ENCODE data around the gene BTBD8.

The BTBD8 gene

DNA sequence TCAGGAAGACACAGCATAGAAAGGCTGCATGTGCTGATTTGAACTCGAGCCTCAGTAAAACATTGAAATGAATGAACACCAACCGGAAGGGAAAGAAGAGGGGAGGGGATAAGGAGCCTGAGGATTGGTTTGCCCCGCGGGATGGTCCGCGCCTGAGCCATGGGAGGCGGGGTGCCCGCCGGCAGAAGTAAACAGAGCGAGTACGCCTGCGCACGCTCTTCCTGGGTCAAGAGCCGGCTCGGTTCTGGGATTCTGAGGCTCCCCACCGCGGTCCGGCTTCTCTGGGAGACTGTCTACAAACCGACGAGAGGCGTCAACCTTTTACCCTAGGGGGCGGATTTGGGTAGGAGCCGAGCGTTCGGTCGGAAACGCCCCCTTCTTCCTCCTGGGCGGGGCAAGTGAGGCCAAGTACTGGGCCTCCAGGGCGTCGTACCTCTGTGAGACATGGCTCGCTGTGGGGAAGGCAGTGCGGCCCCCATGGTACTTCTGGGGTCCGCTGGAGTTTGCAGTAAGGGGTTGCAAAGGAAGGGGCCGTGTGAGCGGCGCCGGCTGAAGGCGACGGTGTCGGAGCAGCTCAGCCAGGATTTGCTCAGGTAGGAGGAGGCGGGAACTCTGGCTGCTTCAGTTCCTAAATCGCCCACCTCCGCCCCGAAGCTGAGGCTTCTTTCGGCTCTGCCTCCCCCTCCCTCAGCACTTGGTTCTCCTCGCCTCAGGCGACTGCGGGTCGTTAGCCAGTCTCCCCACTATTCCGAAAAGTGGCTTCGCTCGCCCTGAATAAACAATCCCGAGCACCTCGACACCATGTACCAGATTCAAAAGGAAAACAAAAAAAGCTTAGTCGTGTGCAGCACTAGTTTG lies at the start of gene BTBD8:
Gene BTBD8 (plus strand): TSS at position 218 of the 858 bp plus-strand sequence. CDS start 227 bp downstream, at position 445.
- peaks cover 3% of the 10 kb centered on the region for H3K4me1 ChIP-seq (ENCODE audit: insufficient read depth, low read length)
- no peaks in the 10 kb centered on the region for H3K27me3 ChIP-seq (ENCODE audit: insufficient read depth, low read length)
- H3K36me3 ChIP-seq (ENCODE audit: insufficient read depth, low read length): no peaks in the 10 kb centered on the region
- H2AFZ ChIP-seq (ENCODE audit: low read depth, low read length): peak within 1 kb of the TSS; percentile 96
- peak within 1 kb of the TSS; percentile 68 for H3K4me3 ChIP-seq (ENCODE audit: low read length)
- H3K9me3 ChIP-seq (ENCODE audit: low read length): peaks cover 3% of the 10 kb centered on the region

DNA sequence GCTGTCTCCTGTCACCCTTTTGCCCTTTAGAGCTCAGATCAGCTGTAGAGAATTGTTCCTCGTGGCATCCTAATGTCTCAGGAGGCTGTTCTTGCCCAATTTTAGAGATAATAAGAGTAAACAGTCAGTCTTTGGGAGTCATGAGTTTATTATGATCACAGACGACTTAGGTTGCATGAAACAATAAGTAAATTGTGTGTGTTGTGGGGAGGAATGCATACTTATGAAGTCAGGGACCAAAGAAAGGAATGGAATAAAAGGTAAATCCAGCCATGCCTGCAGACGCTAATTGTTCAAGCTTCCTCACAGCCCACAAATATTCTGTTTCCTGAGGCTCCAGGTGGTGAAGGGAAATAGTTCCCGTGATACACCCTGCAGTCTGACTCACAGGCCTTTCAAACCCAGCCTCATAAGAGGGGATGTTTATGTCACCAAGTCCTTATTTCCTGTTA lies 49.5 kb upstream of the BTBD8 start:
- Histone ChIP-seq H3K27me3 (ENCODE audit: insufficient read depth, low read length) (no peaks in the 10 kb centered on the region), H3K36me3 (ENCODE audit: insufficient read depth, low read length) (no peaks in the 10 kb centered on the region), H2AFZ (ENCODE audit: low read depth, low read length) (peak overlapping the region; percentile 77), H3K4me1 (ENCODE audit: insufficient read depth, low read length) (peaks cover 9% of the 10 kb centered on the region), H3K9me3 (ENCODE audit: low read length) (no peaks in the 10 kb centered on the region), H3K4me3 (ENCODE audit: low read length) (peak overlapping the region; percentile 59)

DNA sequence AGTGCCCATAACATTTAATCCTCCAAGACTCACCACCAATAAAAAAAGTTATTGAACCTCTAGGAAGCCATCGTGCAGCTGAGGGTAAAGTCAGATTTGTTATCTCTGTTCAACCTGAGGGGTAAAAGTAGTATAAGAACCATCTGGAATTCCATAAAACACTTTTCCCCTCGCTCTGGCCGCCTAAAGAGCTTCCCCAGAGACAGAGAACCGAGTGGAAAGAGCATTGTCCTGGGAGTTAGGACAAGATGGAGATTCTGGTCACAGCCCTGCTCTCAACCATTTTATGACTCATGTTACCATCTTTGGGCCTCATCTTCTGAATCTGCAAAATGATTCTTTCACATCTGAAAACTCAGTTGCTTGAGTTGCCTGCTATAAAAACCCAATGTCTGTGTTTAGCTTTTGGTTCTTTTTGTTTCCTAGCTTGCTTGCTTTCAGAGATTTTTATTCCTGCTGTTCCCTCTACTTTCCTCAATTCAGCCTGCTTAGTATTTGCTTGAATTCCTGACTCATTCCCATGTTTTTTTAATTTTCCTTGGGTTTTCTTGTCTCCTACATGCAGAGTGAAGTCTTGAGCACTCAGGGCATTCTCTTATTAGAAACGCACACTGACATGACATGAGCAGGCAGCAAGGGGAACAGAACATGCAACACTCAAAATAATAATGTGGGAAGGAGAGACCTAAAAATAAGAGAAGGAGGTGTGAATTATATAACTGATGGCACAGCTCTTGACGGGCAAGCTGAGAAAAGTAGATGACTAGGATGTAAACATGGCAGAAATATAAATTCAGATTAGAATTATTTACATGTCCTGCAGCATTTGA lies 48.6 kb upstream of the BTBD8 start:
- Histone ChIP-seq H2AFZ (ENCODE audit: low read depth, low read length) (peak overlapping the region; percentile 77), H3K4me3 (ENCODE audit: low read length) (no peak overlapping the region), H3K36me3 (ENCODE audit: insufficient read depth, low read length) (no peaks in the 10 kb centered on the region), H3K27me3 (ENCODE audit: insufficient read depth, low read length) (no peaks in the 10 kb centered on the region), H3K9me3 (ENCODE audit: low read length) (no peaks in the 10 kb centered on the region), H3K4me1 (ENCODE audit: insufficient read depth, low read length) (peaks cover 14% of the 10 kb centered on the region)

DNA sequence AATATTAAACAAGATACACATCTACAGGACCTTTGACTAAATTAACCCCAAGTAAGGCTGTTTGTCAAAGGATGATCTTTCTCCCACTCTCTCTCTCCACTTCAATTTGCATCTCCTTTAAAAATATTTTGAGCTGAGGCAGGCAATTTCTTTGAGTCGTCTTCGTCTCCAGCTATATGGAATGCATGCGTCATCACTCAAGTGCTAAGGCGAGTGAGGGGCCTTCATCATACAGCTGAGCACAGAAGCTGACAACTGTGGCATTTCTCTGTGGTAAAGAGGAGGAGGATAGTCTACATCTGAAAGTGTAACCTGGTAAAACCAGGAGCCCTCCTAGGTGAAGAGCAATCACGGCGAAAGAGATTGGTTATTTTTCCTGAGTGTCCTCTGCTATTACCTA lies 42.7 kb upstream of the BTBD8 start:
- Histone ChIP-seq H2AFZ (ENCODE audit: low read depth, low read length) (peak overlapping the region; percentile 12), H3K36me3 (ENCODE audit: insufficient read depth, low read length) (no peaks in the 10 kb centered on the region), H3K9me3 (ENCODE audit: low read length) (no peaks in the 10 kb centered on the region), H3K4me1 (ENCODE audit: insufficient read depth, low read length) (peaks cover 27% of the 10 kb centered on the region), H3K4me3 (ENCODE audit: low read length) (peak overlapping the region; percentile 12), H3K27me3 (ENCODE audit: insufficient read depth, low read length) (no peaks in the 10 kb centered on the region)

DNA sequence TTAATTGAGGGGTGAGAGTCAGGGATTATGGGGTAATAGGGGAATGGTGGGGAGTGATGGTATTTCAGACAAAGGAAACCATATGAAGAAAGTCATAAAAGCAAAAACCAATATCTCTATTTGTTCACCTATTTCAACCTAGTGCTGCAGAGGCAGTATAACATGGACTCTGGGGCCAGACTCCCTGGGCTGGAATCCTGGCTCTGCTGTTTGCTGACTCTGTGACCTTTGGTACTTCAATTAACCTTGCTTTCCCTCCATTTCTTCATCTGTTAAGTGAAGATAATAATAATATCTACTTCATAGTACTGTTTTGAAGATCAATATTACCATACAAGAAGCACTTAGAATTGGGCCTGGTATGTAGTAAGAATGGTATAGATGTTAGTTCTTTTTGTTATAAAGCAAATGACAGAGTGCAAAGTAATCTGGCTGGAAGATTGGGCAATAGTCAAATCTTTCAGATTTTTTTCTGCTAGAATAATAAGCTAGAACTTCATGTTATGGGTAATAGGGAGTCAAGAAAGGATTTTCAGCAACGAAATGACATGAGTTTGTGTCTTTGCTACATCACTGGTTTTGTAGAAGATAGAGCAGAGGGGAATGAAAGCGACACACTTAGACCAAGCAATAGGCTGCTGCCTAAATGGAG lies 41.3 kb upstream of the BTBD8 start:
- Histone ChIP-seq H3K4me3 (ENCODE audit: low read length) (no peak overlapping the region), H3K36me3 (ENCODE audit: insufficient read depth, low read length) (no peaks in the 10 kb centered on the region), H2AFZ (ENCODE audit: low read depth, low read length) (no peak overlapping the region), H3K4me1 (ENCODE audit: insufficient read depth, low read length) (peaks cover 27% of the 10 kb centered on the region), H3K9me3 (ENCODE audit: low read length) (no peaks in the 10 kb centered on the region), H3K27me3 (ENCODE audit: insufficient read depth, low read length) (no peaks in the 10 kb centered on the region)

DNA sequence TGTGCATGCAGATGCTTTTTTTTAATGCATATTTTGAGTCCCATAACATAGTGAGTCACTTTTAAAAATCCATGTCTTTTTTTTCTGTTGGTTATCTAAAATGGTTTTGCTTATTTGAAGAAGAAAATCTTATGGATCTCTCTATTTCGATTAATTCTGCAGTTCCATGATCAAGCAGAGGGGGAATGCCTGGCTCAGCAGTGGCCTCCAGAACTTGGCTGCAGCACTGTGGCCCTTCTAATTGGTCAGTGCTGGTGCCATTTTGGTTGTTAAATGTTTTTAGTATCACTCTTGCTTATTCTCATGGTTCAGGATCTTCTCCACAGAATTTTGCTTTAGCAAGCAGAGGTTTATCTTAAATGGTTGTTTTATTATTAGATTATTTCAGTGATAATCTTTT lies 39.2 kb upstream of the BTBD8 start:
- Histone ChIP-seq H2AFZ (ENCODE audit: low read depth, low read length) (no peak overlapping the region), H3K9me3 (ENCODE audit: low read length) (no peaks in the 10 kb centered on the region), H3K27me3 (ENCODE audit: insufficient read depth, low read length) (no peaks in the 10 kb centered on the region), H3K4me3 (ENCODE audit: low read length) (no peak overlapping the region), H3K36me3 (ENCODE audit: insufficient read depth, low read length) (no peaks in the 10 kb centered on the region), H3K4me1 (ENCODE audit: insufficient read depth, low read length) (peaks cover 27% of the 10 kb centered on the region)

DNA sequence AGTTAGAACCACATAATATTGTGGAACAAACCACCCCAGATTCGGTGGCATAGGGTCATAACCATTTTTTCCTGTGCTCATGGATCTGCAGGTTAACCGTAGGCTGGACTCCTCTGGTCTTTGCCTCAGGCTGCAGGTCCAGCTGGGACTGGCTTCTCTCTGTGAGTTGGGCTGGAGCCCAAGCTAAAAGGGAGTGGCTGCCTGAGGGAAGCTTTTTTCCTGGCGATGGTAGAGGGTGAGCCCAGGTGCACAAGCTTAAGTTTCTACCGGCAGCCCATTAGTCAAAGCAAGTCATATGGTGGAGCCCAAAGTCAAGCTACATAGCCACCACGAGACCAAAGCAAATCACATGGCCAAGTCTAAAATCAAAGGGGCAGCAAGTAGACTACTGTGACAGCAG lies 36.5 kb upstream of the BTBD8 start:
- no peak overlapping the region for H2AFZ ChIP-seq (ENCODE audit: low read depth, low read length)
- H3K36me3 ChIP-seq (ENCODE audit: insufficient read depth, low read length): no peaks in the 10 kb centered on the region
- H3K4me1 ChIP-seq (ENCODE audit: insufficient read depth, low read length): peaks cover 3% of the 10 kb centered on the region
- no peak overlapping the region for H3K4me3 ChIP-seq (ENCODE audit: low read length)
- no peaks in the 10 kb centered on the region for H3K27me3 ChIP-seq (ENCODE audit: insufficient read depth, low read length)
- H3K9me3 ChIP-seq (ENCODE audit: low read length): no peaks in the 10 kb centered on the region

DNA sequence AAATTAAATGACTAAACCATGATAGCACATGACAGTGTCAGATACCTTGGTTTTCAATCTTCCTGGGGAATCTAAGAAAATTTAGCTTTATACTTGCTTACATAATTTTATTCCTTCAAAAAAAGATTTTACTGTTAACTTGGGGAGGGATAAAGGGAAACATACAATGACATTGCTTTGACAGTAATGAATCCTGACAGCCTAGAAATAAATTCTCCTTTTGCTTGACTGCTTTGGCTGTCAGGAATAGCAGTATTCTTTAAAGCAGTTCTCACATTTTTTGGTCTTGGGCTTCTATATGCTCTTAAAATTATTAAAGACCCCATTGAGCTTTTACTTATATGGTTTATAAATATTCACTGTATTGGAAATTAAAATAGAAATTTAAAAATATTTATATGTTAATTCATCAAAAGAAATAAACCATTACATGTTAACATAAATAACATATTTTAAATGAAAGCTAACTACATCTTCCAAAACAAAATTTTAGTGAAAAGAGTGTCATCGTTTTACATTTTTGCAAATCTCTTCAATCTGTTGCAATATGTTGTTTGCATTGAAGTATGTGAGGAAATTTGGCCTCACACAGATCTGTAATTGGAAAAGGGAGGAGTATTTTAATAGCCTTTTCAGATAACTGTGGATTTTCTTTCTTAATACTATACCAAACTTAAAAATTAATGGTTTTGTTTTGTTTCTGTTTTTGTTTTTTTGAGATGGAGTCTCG lies 34.2 kb upstream of the BTBD8 start:
- Histone ChIP-seq H2AFZ (ENCODE audit: low read depth, low read length) (no peak overlapping the region), H3K4me1 (ENCODE audit: insufficient read depth, low read length) (no peaks in the 10 kb centered on the region), H3K9me3 (ENCODE audit: low read length) (no peaks in the 10 kb centered on the region), H3K36me3 (ENCODE audit: insufficient read depth, low read length) (no peaks in the 10 kb centered on the region), H3K4me3 (ENCODE audit: low read length) (no peak overlapping the region), H3K27me3 (ENCODE audit: insufficient read depth, low read length) (no peaks in the 10 kb centered on the region)

DNA sequence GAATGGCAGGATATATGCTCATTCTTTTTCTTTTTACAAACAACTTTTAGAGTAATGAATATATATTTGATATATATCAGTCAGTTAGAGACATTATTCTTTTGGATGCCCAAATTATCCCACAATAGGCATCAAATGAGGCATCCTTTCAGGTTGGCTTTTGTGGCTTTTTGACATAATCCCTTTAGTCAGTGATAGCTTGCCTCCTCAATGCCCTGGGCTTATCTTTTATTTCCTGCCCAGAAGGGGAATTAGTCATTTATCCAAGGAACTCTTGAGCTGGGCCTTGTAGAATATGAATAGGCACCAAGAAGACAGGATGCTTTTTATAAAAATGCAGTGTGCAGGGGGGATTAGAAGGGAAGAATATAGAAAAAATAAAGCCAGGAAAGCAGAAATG lies 28.2 kb upstream of the BTBD8 start:
- H3K4me3 ChIP-seq (ENCODE audit: low read length): no peak overlapping the region
- no peaks in the 10 kb centered on the region for H3K36me3 ChIP-seq (ENCODE audit: insufficient read depth, low read length)
- no peak overlapping the region for H2AFZ ChIP-seq (ENCODE audit: low read depth, low read length)
- no peaks in the 10 kb centered on the region for H3K27me3 ChIP-seq (ENCODE audit: insufficient read depth, low read length)
- H3K9me3 ChIP-seq (ENCODE audit: low read length): no peaks in the 10 kb centered on the region
- no peaks in the 10 kb centered on the region for H3K4me1 ChIP-seq (ENCODE audit: insufficient read depth, low read length)

DNA sequence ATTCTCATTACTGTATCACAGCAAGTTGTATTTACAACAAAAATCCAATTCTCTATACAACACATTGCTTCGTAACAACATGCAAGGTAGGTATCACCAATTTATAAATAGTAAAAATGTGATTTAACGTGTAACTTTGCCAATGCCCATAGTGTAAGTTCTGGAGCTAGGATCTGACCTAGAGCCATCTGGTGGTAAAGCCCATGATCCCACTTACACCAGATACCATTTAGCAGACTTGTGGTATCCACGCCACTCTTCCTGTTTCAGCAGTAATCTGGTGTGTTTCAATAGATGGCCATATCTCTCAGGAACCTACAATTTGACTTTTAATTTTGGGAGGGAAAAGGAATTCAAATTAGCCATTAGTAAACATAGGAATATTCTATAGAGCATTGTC lies 15.1 kb upstream of the BTBD8 start:
- Histone ChIP-seq H3K27me3 (ENCODE audit: insufficient read depth, low read length) (no peaks in the 10 kb centered on the region), H3K36me3 (ENCODE audit: insufficient read depth, low read length) (no peaks in the 10 kb centered on the region), H2AFZ (ENCODE audit: low read depth, low read length) (no peak overlapping the region), H3K4me3 (ENCODE audit: low read length) (no peak overlapping the region), H3K9me3 (ENCODE audit: low read length) (no peaks in the 10 kb centered on the region), H3K4me1 (ENCODE audit: insufficient read depth, low read length) (no peaks in the 10 kb centered on the region)

DNA sequence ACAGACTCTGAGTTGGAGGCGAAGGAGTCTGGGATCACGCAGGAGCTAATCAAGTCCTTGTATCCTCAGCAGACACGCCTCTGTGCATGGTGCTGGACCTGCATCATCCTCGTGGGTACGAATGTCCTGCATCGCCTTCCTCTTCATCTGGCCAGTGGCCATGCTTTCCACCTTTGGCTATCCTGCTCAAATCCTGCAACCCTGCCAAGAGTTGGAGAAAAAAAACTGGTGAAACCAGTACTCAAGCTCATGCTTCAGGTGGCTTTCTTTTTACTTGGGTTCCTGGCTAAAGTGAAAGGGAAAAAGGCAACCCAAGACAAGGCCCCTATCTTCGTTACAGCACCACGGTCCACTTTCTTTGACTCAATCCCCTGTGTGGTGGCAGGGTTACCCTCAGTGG lies 13.8 kb upstream of the BTBD8 start:
- Histone ChIP-seq H3K4me1 (ENCODE audit: insufficient read depth, low read length) (no peaks in the 10 kb centered on the region), H2AFZ (ENCODE audit: low read depth, low read length) (no peak overlapping the region), H3K36me3 (ENCODE audit: insufficient read depth, low read length) (no peaks in the 10 kb centered on the region), H3K4me3 (ENCODE audit: low read length) (no peak overlapping the region), H3K27me3 (ENCODE audit: insufficient read depth, low read length) (no peaks in the 10 kb centered on the region), H3K9me3 (ENCODE audit: low read length) (no peaks in the 10 kb centered on the region)

DNA sequence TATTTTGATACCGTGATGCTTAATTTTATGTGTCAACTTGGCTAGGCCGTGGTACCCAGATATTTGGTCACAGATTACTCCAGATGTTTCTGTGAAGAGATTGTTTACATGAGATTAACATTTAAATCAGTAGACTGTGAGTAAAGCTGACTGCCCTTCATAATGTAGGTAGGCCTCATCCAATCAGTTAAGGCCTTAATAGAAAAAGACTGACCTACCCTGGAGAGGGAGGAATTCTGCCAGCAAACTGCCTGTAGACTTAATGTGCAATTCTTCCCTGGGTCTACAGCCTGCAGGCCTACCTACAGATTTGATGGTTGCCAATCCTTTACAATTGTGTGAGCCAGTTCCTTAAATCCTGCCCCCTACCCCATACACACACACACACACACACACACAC lies 9.3 kb upstream of the BTBD8 start:
- H3K36me3 ChIP-seq (ENCODE audit: insufficient read depth, low read length): no peaks in the 10 kb centered on the region
- H3K9me3 ChIP-seq (ENCODE audit: low read length): no peaks in the 10 kb centered on the region
- H3K4me3 ChIP-seq (ENCODE audit: low read length): no peak overlapping the region

More for the DNA sequence above, 9.3 kb upstream of the BTBD8 start:
- H3K4me1 ChIP-seq (ENCODE audit: insufficient read depth, low read length): no peaks in the 10 kb centered on the region
- H2AFZ ChIP-seq (ENCODE audit: low read depth, low read length): no peak overlapping the region
- no peaks in the 10 kb centered on the region for H3K27me3 ChIP-seq (ENCODE audit: insufficient read depth, low read length)
